Epithelial cell of esophagus (primary cell): ENCODE data around the gene PRRX2.

ENCODE experiments used
- DNase-seq: peaks from one replicate; pipeline ENCODE4 v3.0.0; 2010; ENCODE audit warnings: low read depth
- H3K4me3 ChIP-seq: 2 replicates; pipeline ENCODE4 v1.5.1; 2011; ENCODE audit warnings: mild to moderate bottlenecking, low read length, control low read depth
- TF ChIP-seq, protein P1 (sequence below): IDR thresholded peaks from 2 replicates; pipeline ENCODE4 v1.5.1; 2011; ENCODE audit warnings: low read depth, mild to moderate bottlenecking, low read length, control low read depth, inconsistent platforms; ENCODE audit not compliant: insufficient read depth; ENCODE audit errors: missing control alignments

PRRX2 gene

DNA sequence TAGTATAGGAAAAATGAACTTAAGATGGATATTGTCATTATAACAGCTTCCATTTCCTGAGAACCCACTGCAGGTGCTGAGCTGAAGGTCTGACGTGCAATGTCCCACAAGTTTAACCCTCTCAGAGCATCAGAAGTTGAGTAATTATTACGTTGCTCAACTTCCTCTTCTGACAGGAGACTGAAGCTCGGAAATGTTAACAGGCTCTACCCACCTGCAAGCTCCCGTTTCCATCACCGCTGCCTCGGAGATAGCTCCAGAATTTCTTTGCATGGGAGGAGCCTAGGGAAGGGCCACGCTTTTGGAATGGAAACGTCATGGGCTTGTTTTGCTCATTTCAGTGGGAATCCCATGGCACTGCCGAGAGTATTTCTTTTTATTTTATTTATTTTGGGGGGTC lies 40.5 kb upstream of the PRRX2 start:
- no peak overlapping the region for H3K4me3 ChIP-seq
- TF ChIP-seq, protein P1, sequence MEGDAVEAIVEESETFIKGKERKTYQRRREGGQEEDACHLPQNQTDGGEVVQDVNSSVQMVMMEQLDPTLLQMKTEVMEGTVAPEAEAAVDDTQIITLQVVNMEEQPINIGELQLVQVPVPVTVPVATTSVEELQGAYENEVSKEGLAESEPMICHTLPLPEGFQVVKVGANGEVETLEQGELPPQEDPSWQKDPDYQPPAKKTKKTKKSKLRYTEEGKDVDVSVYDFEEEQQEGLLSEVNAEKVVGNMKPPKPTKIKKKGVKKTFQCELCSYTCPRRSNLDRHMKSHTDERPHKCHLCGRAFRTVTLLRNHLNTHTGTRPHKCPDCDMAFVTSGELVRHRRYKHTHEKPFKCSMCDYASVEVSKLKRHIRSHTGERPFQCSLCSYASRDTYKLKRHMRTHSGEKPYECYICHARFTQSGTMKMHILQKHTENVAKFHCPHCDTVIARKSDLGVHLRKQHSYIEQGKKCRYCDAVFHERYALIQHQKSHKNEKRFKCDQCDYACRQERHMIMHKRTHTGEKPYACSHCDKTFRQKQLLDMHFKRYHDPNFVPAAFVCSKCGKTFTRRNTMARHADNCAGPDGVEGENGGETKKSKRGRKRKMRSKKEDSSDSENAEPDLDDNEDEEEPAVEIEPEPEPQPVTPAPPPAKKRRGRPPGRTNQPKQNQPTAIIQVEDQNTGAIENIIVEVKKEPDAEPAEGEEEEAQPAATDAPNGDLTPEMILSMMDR, result no peak
- peak; percentile 87 for DNase-seq

DNA sequence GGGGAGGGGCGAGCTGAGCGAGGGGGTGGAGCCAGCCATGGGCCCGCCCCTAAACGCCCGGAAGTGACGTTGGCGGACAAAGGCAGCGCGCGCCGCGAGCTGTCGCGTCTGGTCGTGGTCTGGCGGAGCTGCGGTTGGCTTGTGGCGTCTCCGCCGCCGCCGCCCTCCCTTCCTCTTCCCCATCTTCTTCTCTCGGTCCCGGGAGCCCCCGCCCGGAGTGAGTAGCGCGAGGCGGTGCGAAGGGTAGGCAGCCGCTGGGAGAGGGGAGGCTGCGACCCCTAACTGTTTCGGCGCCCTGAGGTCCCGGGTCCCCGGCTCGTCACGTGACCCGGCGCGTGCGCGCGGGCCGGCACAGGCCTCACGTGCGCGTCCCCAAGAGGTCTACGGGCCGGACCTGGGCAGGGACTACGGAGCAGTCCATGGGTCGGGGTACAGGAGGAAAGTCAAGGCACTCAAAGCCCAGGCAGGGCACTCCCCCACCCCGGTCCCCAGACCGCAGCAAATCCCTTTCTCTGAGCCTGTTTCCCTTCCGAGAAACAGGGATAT lies 39.3 kb upstream of the PRRX2 start, which contains the start of gene NTMT1:
NTMT1 (plus strand) TSS at position 85 of the 546 bp plus-strand sequence. CDS start 6,541 bp downstream, outside the sequence.
- peak within 1 kb of the TSS; percentile 90 for H3K4me3 ChIP-seq
- peak; percentile 83 for DNase-seq
- TF ChIP-seq, protein P1, result no peak

DNA sequence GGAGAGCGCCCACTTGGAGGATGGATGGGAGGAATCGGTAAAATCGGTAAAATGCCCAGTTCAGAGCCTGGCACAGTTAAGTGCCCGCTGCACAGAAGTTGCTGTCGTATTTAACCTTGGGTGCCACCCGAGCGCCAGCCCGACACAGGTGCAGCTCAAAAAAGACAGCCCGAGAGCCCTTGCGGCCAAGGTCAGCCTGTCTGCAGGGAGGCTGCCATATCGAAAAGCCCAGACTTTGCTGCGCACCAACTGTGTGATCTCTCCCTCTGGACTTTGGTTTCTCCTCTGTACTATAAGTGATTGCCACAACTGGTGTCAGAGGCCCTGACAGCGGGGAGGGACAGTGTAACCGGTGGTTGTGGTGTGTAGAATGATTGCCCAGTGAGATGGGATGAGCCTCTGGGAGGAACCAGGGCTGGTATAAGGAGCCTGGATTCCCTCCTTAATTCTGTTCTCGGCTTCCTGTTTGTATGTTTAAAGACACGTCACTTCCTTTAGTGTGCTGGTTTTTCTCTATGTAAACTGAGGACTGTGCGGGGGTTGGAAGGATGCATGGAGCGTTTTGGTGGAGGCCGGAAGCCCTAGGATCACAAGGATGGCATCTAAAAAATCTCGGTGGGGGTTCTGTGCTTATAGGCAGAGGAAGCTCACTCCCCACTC lies 38.7 kb upstream of the PRRX2 start:
- peak overlapping the region; percentile 90 for H3K4me3 ChIP-seq
- TF ChIP-seq, protein P1, result no peak
- DNase-seq, result no peak

DNA sequence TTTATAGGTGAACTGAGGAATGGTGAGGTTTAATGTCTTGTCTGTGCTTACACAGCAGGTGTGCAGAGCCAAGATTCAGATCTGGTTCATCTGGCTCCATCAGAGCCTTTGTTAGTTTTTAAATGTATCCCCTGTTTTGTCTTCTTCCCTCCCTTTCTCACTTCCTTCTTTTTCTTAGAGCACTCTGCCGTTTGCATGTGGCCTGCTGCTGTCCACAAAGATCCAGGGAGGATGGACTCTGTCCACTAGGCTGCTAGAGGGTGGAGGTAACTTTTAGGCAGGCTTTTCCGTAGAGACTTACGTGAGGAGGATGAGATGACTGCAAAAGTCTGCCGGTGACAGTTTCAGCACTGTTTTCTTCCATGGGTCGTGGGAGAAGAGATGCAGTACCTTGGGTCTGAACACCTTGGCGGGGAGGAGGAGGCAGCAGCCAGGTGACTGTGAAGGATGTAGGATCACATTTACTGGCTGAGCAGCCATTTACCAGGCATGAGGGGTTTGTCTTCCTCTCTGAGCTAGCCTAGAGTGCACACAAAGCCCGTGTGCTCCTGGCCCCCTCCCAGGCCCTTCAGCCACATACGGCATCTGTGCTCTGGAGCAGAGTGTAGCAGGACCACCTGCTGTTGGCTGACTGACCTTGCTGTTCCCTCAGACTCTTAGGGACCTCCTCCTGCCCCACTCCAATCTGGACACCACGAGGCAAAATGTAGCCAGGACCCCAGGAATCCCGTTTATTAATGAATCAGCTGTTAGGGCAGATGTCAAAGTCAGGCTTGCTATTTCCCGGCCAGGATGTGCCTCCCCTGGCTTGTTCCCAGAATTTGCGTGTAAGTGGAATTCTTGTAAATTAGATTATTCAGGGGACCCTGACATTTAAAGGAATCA lies 37.6 kb upstream of the PRRX2 start:
- TF ChIP-seq, protein P1, result no peak
- H3K4me3 ChIP-seq, result peak overlapping the region; percentile 90
- no peak for DNase-seq

GRCh38 chr9:129628709-129629108 lies 36.7 kb upstream of the PRRX2 start:
- TF ChIP-seq, protein P1, result no peak
- DNase-seq, result no peak
- H3K4me3 ChIP-seq, result no peak overlapping the region

DNA sequence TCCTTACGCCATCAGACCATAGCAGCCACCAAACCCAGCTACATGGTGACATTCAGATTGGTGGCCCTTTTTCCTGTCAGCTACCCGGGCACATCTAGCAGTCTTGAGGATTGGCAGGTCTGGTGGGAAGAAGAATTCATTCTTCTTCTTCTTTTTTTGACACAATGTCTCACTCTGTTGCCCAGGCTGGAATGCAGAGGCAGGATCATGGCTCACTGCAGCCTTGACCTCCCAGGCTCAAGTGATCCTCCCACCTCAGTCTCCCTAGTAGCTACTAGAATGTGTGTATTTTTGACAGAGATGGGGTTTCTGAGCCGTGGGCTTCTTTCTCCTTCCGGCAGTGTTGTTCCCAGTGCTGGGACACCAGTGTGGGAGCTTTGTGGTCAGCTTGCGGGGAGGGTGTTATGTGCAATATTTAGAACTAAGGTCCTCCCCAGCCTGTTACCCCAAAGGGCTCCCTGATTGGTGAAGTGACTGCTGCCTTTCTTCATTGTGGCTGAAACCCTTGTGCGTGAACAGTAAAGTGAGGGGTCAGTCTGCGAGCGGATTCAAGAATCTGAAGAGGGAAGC lies 36.1 kb upstream of the PRRX2 start:
- TF ChIP-seq, protein P1, result no peak
- no peak overlapping the region for H3K4me3 ChIP-seq
- no peak for DNase-seq
